Right atrium auricular region (tissue), 2 donors: ENCODE data around the gene MAPK9. TPM values are rescaled to one million over a fixed set of nuclear protein-coding genes. Genes with fewer than 3 reads are reported as not detected.

Experiments
- DNase-seq: peaks from one replicate; pipeline ENCODE4 v3.0.0-alpha.2; 2019; ENCODE audit warnings: low spot score
- H3K27ac ChIP-seq, 2 donors: fragments of 200-600 bp; sonication (generic); 1 replicate in 1 of 2; 2 replicates in 1 of 2; pipeline ENCODE4 v1.5.1; 2016 to 2019
- H3K27me3 ChIP-seq, 2 donors: fragments of 200-600 bp; sonication (generic); one replicate each; pipeline versions ENCODE4 v1.5.1 to v1.6.0; 2017 to 2019
- H3K36me3 ChIP-seq: fragments of 200-600 bp; sonication (generic); one replicate; pipeline ENCODE4 v1.5.1; 2016
- H3K4me1 ChIP-seq, 2 donors: fragments of 200-600 bp; sonication (generic); one replicate each; pipeline versions ENCODE4 v1.5.1 to v1.6.0; 2017 to 2019
- H3K4me3 ChIP-seq, 2 donors: fragments of 200-600 bp; sonication (generic); 1 replicate in 1 of 2; 2 replicates in 1 of 2; pipeline ENCODE4 v1.5.1; 2017 to 2019; ENCODE audit warnings: mild to moderate bottlenecking in 1 of 2, moderate library complexity in 1 of 2
- H3K9me3 ChIP-seq, 2 donors: fragments of 200-600 bp; sonication (generic); one replicate each; pipeline ENCODE4 v1.5.1; 2019
- total RNA-seq, 2 donors: library from RNA; depleted of rRNA; stranded (reverse); fragments of >200 nt; gene quantifications; one replicate each; pipeline ENCODE4 v1.1.0, GENCODE V29; 2016
- TF ChIP-seq, protein P1 (sequence below), 2 donors: fragments of 200-600 bp; sonication (generic); IDR thresholded peaks; one replicate each; pipeline ENCODE4 v1.5.1; 2019; ENCODE audit warnings: antibody characterized with exemption in 2 of 2

Gene MAPK9
- total RNA-seq, 2 donors from 2014 or later: 25.1 to 30.0 TPM

DNA sequence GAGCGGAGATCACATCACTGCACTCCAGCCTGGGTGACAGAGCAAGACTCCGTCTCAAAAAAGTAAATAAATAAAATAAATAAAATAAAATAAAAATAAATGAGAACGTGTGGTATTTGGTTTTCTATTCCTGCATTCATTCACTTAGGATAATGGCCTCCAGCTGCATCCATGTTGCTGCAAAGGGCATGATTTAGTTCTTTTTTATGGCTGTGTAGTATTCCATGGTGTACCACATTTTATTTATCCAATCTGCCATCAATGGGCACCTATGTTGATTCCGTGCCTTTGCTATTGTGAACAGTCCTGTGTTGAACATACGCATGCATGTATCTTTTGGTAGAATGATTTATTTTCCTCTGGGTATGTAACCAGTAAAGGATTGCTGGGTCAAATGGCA, 74.1 kb downstream of the MAPK9 start:
- no peak overlapping the region for H3K4me3 ChIP-seq
- H3K9me3 ChIP-seq: peaks cover 0 to 52% of the 10 kb centered on the region in 2 donors
- H3K36me3 ChIP-seq: no peaks in the 10 kb centered on the region
- TF ChIP-seq, protein P1, sequence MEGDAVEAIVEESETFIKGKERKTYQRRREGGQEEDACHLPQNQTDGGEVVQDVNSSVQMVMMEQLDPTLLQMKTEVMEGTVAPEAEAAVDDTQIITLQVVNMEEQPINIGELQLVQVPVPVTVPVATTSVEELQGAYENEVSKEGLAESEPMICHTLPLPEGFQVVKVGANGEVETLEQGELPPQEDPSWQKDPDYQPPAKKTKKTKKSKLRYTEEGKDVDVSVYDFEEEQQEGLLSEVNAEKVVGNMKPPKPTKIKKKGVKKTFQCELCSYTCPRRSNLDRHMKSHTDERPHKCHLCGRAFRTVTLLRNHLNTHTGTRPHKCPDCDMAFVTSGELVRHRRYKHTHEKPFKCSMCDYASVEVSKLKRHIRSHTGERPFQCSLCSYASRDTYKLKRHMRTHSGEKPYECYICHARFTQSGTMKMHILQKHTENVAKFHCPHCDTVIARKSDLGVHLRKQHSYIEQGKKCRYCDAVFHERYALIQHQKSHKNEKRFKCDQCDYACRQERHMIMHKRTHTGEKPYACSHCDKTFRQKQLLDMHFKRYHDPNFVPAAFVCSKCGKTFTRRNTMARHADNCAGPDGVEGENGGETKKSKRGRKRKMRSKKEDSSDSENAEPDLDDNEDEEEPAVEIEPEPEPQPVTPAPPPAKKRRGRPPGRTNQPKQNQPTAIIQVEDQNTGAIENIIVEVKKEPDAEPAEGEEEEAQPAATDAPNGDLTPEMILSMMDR (IDR thresholded peaks at IDR 0.05): no peak
- H3K4me1 ChIP-seq: peaks cover 0 to 2% of the 10 kb centered on the region in 2 donors
- H3K27me3 ChIP-seq: no peaks in the 10 kb centered on the region
- DNase-seq: no peak
- H3K27ac ChIP-seq: no peak overlapping the region

DNA sequence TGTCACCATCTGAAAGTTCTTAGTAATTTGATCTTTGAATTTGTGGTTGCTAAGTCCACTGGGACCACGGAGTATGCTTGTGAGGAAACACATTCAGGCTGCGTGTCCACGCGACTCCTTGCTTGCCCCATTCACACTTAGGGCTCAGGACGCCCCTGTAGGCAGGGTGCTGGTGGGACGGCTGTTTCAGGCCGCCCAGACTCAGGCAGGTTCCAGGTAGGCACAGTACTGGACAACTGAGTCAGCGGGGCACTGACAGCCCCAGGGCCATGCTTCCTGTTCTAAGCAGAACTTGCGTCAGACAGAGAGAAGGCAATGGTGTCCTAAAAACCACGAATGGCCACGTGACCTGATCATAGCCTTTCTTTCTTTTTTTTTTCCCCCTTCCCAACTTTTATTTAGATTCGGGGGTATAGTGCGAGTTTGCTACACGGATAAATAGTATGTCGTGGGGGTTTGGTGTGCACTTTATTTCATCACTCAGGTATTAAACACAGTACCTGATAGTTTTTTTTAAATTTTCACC, 75.2 kb downstream of the MAPK9 start:
- no peaks in the 10 kb centered on the region for H3K27me3 ChIP-seq
- peaks cover 0 to 3% of the 10 kb centered on the region in 2 donors for H3K4me1 ChIP-seq
- TF ChIP-seq, protein P1 (IDR thresholded peaks at IDR 0.05): no peak
- H3K9me3 ChIP-seq: peaks cover 0 to 41% of the 10 kb centered on the region in 2 donors
- no peak overlapping the region for H3K4me3 ChIP-seq
- peak; percentile 5 for DNase-seq
- H3K27ac ChIP-seq: no peak overlapping the region
- no peaks in the 10 kb centered on the region for H3K36me3 ChIP-seq

DNA sequence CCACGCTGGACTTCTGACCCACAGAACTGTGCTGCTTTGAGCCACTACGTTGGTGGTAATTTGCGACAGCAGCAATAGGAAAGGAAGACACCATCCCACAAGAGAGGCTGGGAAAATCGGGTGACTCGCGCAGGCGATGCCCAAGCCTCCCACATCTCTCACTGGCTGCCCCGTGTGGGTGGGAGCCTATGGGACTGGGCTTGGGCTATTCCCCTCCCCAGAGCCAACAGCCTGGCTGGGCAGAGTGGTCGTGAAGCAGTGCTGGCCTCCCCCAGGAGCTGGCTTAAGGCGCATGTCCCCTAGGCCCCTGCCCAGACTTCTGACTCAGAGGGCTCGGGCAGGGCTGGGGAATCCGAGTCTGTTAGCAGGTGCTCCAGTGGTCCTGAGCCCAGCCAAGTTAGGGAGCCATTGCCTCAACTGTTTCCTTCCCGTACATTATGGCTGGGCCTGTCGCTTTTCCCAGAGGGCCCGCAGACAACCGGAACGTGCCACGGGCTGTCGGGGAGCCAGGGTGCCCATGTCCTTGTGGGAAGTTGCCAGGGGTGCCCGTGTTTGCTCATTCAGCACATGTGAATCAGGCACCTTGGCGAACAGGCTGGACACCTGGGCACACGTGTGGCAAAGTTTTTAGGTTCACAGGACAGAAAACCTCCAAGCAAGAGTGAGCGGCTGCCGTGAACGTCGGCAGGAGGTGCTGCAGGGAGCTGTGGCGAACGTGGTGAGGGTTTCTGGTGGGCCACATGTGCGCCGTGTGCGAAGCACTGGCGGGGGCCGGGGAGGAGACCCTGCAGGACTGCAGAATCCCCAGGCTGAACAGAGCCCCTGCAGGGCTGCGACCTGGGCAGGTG, 75.9 kb downstream of the MAPK9 start:
- peaks cover 0 to 38% of the 10 kb centered on the region in 2 donors for H3K9me3 ChIP-seq
- H3K4me3 ChIP-seq: no peak overlapping the region
- TF ChIP-seq, protein P1 (IDR thresholded peaks at IDR 0.05): no peak

DNA sequence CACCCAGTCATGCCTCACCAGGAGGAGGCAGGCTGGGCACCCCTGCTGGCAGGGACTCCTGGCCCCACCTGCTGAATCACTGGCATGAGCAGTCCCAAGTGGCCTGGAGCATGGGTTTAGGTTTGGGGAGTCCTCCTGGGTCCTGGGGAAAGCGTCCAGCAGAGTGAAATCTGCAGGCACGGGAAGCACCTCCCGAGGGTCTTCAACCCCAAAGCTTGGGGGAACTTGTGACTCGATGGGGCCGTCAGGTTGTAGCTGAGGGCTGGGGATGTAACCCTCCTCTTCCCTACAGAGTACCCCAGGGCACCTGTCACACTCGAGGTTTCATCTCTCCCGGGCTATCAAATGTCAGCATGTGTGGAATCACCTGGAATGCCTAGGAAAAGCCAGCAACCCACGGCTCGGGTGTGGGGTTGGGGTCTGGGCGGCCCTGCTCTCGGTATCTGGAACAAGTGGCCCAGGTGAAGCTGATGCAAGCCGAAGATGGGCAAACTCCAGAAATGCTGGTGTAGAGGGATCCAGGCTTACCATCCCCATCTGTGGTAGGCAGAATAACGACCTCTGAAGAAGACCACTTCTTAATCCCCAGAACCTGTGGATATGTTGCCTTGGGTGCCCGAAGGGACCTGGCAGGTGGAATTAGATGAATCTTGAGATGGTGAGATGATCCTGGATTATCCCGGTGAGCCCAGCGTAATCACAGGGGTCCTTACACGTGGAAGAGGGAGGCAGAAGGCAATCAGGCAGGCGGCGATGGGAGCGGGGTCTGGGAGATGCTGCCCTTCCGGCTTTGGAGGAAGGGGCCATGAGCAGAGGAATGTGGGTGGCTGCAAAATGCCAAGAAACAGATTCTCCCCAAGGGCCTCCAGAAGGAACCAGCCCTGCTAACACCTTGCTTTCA, 76.8 kb downstream of the MAPK9 start:
- Histone ChIP-seq H3K4me3 (no peak overlapping the region), H3K4me1 (peaks cover 0 to 3% of the 10 kb centered on the region in 2 donors), H3K27me3 (no peaks in the 10 kb centered on the region), H3K36me3 (no peaks in the 10 kb centered on the region), H3K9me3 (peaks cover 0 to 29% of the 10 kb centered on the region in 2 donors), H3K27ac (no peak overlapping the region)
- DNase-seq: no peak
- TF ChIP-seq, protein P1 (IDR thresholded peaks at IDR 0.05): no peak

More for the DNA sequence above, 75.9 kb downstream of the MAPK9 start:
- Histone ChIP-seq H3K36me3 (no peaks in the 10 kb centered on the region), H3K27me3 (no peaks in the 10 kb centered on the region), H3K4me1 (peaks cover 0 to 3% of the 10 kb centered on the region in 2 donors), H3K27ac (no peak overlapping the region)
- DNase-seq: peak; percentile 23

DNA sequence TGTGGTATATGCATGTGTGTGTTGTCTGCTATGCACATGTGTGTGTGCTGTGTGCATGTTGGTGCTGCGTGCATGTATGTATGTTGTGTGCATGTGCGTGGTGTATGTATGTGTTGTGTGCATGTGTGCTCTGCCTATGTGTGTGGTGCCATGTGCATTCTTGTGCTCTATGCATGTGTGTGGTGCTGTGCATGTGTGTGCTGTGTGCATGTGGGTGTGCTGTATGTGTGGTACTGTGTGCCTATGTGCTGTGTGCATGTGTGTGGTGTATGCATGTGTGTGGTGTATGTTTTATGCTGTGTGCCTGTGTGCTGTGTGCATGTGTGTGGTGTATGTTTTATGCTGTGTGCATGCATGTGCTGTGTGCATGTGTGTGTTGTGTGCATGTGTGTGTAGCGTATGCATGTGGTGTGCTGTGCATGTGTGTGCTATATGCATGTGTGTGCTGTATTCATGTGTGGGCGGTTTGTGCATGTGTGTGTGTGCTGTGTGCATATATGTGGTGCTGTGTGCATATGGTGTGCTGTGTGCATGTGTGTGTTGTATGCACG, 78.2 kb downstream of the MAPK9 start:
- Histone ChIP-seq H3K27ac (no peak overlapping the region), H3K4me1 (peaks cover 0 to 3% of the 10 kb centered on the region in 2 donors), H3K27me3 (no peaks in the 10 kb centered on the region), H3K36me3 (no peaks in the 10 kb centered on the region), H3K4me3 (no peak overlapping the region), H3K9me3 (peaks cover 0 to 17% of the 10 kb centered on the region in 2 donors)
- no peak for DNase-seq
- TF ChIP-seq, protein P1 (IDR thresholded peaks at IDR 0.05): no peak
